Tibial nerve (tissue), 4 donors: ENCODE data around the gene SMIM32.

Source experiments
- EP300 ChIP-seq, 2 donors: sonication (generic); formaldehyde crosslinking; IDR thresholded peaks; one replicate each; pipeline ENCODE4 v1.6.1; 2017; ENCODE audit warnings: antibody characterized with exemption in 2 of 2, mild to moderate bottlenecking in 1 of 2
- TF ChIP-seq, protein P1 (sequence below), 5 experiments: fragments of 200-600 bp in 3 of 5; fragments of 450-650 bp in 2 of 5; sonication (generic) in 3 of 5; IDR thresholded peaks; one replicate each; pipeline ENCODE4 v1.5.1; 2016 to 2019; ENCODE audit warnings: antibody characterized with exemption in 5 of 5, mild to moderate bottlenecking in 3 of 5, moderate library complexity in 2 of 5

DNA sequence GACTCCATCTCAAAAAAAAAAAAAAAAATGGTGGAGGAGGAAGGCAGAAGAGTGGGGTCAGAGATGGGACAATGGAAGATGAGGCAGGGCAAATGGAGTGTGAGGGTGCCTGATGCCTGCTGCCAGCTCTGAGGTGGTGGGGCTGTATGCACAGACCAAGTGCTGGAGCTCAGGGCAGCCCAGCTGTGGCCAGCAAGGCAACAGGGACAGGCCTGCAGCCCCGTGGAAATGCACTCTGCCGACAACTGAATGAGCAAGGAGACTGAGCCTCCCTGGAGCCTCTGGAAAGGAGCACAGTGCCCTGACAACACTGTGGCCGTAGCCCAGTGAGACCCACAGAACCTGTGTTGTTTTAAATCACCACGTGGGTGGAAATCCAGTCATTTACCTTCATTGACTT lies 22.9 kb upstream of the SMIM32 start:
- TF ChIP-seq, protein P1, sequence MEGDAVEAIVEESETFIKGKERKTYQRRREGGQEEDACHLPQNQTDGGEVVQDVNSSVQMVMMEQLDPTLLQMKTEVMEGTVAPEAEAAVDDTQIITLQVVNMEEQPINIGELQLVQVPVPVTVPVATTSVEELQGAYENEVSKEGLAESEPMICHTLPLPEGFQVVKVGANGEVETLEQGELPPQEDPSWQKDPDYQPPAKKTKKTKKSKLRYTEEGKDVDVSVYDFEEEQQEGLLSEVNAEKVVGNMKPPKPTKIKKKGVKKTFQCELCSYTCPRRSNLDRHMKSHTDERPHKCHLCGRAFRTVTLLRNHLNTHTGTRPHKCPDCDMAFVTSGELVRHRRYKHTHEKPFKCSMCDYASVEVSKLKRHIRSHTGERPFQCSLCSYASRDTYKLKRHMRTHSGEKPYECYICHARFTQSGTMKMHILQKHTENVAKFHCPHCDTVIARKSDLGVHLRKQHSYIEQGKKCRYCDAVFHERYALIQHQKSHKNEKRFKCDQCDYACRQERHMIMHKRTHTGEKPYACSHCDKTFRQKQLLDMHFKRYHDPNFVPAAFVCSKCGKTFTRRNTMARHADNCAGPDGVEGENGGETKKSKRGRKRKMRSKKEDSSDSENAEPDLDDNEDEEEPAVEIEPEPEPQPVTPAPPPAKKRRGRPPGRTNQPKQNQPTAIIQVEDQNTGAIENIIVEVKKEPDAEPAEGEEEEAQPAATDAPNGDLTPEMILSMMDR (IDR thresholded peaks at IDR 0.05): no peak
- TF ChIP-seq EP300 (IDR thresholded peaks at IDR 0.05): no peak
